ENCODE data around the gene DOCK4.

- TF ChIP-seq EZH2 (IDR thresholded peaks at IDR 0.05; ENCODE audit: insufficient read depth, poor library complexity, severe bottlenecking) (no peak), EZH2phosphoT487 (IDR thresholded peaks at IDR 0.05; ENCODE audit: insufficient read depth, low read depth) (no peak)
These were observed 26.0 kb downstream of the DOCK4 start for GRCh38 chr7:112180223-112180622.
